H1 (cell line): ENCODE results near the gene RNF215. TPM values are rescaled to one million over a fixed set of nuclear protein-coding genes. Genes with fewer than 3 reads are reported as not detected.

Experiments
- CTCF ChIA-PET: fragments of 300-600 bp; sonication (Branson Sonifier 250); formaldehyde crosslinking; loops from one replicate; lab custom pipeline; 2021; ENCODE audit not compliant: partially characterized antibody; lab: Charles Lee
- POLR2A ChIA-PET: fragments of 300-600 bp; sonication (Branson Sonifier 250); formaldehyde crosslinking; loops from one replicate; lab custom pipeline; 2021; ENCODE audit warnings: inconsistent platforms; ENCODE audit not compliant: partially characterized antibody; lab: Charles Lee
- DNase-seq, 2 experiments: peaks; one replicate each; pipeline versions ENCODE4 v3.0.0 to v3.0.0-alpha.2; 2010 to 2022; ENCODE audit warnings: low spot score in 2 of 2, low read depth in 1 of 2, mixed read lengths in 1 of 2
- FAIRE-seq: peaks from 2 replicates; lab custom pipeline; 2011; peaks lifted over from hg19 to GRCh38; lab: Jason Lieb, UNC
- H2AFZ ChIP-seq: 2 replicates; pipeline ENCODE4 v1.8.1; 2012; ENCODE audit warnings: low read length, inconsistent platforms
- H2AK5ac ChIP-seq: 2 replicates; pipeline ENCODE4 v1.6.1; 2013; ENCODE audit warnings: low read depth, low read length
- H2BK120ac ChIP-seq: replicated peaks from 2 replicates; pipeline ENCODE3; 2013; ENCODE audit warnings: low read depth, low read length, inconsistent platforms
- H2BK12ac ChIP-seq: 2 replicates; pipeline ENCODE4 v1.6.1; 2013; ENCODE audit warnings: low read depth, low read length
- H2BK15ac ChIP-seq: 2 replicates; pipeline ENCODE4 v1.6.1; 2013; ENCODE audit warnings: low read length
- H2BK20ac ChIP-seq: 2 replicates; pipeline ENCODE4 v1.6.1; 2013; ENCODE audit warnings: low read length
- H2BK5ac ChIP-seq: 2 replicates; pipeline ENCODE4 v1.6.1; 2013; ENCODE audit warnings: low read depth, low read length
- H3K14ac ChIP-seq: 2 replicates; pipeline ENCODE4 v1.6.1; 2013; ENCODE audit warnings: inconsistent platforms; ENCODE audit not compliant: insufficient read length
- H3K18ac ChIP-seq: 2 replicates; pipeline ENCODE4 v1.6.1; 2013; ENCODE audit warnings: low read length; ENCODE audit errors: extremely low read depth
- H3K23ac ChIP-seq: 2 replicates; pipeline ENCODE4 v1.6.1; 2013; ENCODE audit warnings: inconsistent platforms; ENCODE audit not compliant: insufficient read length
- H3K23me2 ChIP-seq: 2 replicates; pipeline ENCODE4 v1.6.1; 2013; ENCODE audit warnings: low read depth, low read length
- H3K27ac ChIP-seq: 2 replicates; pipeline ENCODE4 v1.6.1; 2011; ENCODE audit warnings: low read depth, low read length, inconsistent platforms
- H3K27me3 ChIP-seq, 4 experiments: replicated peaks in 1 of 4; 1 replicate in 1 of 4; 2 replicates in 3 of 4; pipeline versions ENCODE4 v1.6.1 to v1.8.1; 2011 to 2013; ENCODE audit warnings: low read length in 3 of 4, mild to moderate bottlenecking in 3 of 4, inconsistent platforms in 2 of 4, mixed read lengths in 2 of 4, moderate library complexity in 1 of 4; ENCODE audit not compliant: control insufficient read depth in 3 of 4, insufficient read depth in 3 of 4; ENCODE audit errors: extremely low read depth in 1 of 4
- H3K36me3 ChIP-seq, 4 experiments: 2 replicates each; pipeline versions ENCODE4 v1.6.1 to v1.8.1; 2011 to 2013; ENCODE audit warnings: mild to moderate bottlenecking in 4 of 4, low read length in 3 of 4, moderate library complexity in 2 of 4, control low read depth in 1 of 4, inconsistent platforms in 1 of 4; ENCODE audit not compliant: insufficient read depth in 4 of 4, control insufficient read depth in 2 of 4
- H3K4ac ChIP-seq: replicated peaks from 2 replicates; pipeline ENCODE3; 2013; ENCODE audit warnings: low read length, low read depth, mixed read lengths, inconsistent platforms; ENCODE audit not compliant: insufficient read length
- H3K4me1 ChIP-seq, 4 experiments: replicated peaks in 1 of 4; 1 replicate in 1 of 4; 2 replicates in 3 of 4; pipeline versions ENCODE4 v1.6.1 to v1.8.1; 2011 to 2013; ENCODE audit warnings: low read length in 3 of 4, inconsistent platforms in 2 of 4, mixed read lengths in 1 of 4; ENCODE audit not compliant: insufficient read depth in 4 of 4, control insufficient read depth in 3 of 4
- H3K4me2 ChIP-seq, 2 experiments: 2 replicates each; pipeline versions ENCODE4 v1.6.1 to v1.8.1; 2011 to 2013; ENCODE audit warnings: low read depth in 2 of 2, low read length in 2 of 2, control low read depth in 1 of 2, inconsistent platforms in 1 of 2, mild to moderate bottlenecking in 1 of 2; ENCODE audit not compliant: insufficient read depth in 1 of 2
- H3K4me3 ChIP-seq, 4 experiments: fragments of 200-600, 300-600 bp in 1 of 4; sonication (generic), shearing (Covaris generic), sonication (Bioruptor Twin) in 1 of 4; 2 replicates each; pipeline versions ENCODE4 v1.5.1 to v1.8.1; 2011 to 2016; ENCODE audit warnings: low read length in 4 of 4, low read depth in 3 of 4, control low read depth in 2 of 4, inconsistent platforms in 2 of 4, mild to moderate bottlenecking in 2 of 4, mixed read lengths in 1 of 4, moderate library complexity in 1 of 4; ENCODE audit not compliant: insufficient read depth in 2 of 4; ENCODE audit errors: extremely low read depth in 1 of 4
- H3K56ac ChIP-seq: replicated peaks from 2 replicates; pipeline ENCODE3; 2013; ENCODE audit warnings: low read depth, mild to moderate bottlenecking, mixed read lengths, low read length, inconsistent platforms; ENCODE audit not compliant: insufficient read length
- H3K79me1 ChIP-seq: 2 replicates; pipeline ENCODE4 v1.6.1; 2013; ENCODE audit warnings: low read depth, low read length, control low read depth
- H3K79me2 ChIP-seq, 2 experiments: 2 replicates each; pipeline versions ENCODE4 v1.6.1 to v1.8.1; 2012 to 2013; ENCODE audit warnings: low read length in 2 of 2, mild to moderate bottlenecking in 2 of 2, inconsistent platforms in 1 of 2; ENCODE audit not compliant: insufficient read depth in 2 of 2, control insufficient read depth in 1 of 2
- H3K9ac ChIP-seq, 4 experiments: replicated peaks in 1 of 4; 1 replicate in 1 of 4; 2 replicates in 3 of 4; pipeline versions ENCODE4 v1.6.1 to v1.8.1; 2011 to 2013; ENCODE audit warnings: low read depth in 3 of 4, low read length in 3 of 4, control low read depth in 2 of 4, mild to moderate bottlenecking in 2 of 4, moderate library complexity in 2 of 4, inconsistent platforms in 1 of 4; ENCODE audit errors: extremely low read depth in 1 of 4
- H3K9me3 ChIP-seq, 2 experiments: 2 replicates each; pipeline versions ENCODE4 v1.6.1 to v1.8.1; 2012 to 2013; ENCODE audit warnings: mild to moderate bottlenecking in 2 of 2, moderate library complexity in 2 of 2, control low read depth in 1 of 2, inconsistent platforms in 1 of 2, low read depth in 1 of 2, low read length in 1 of 2, mixed read lengths in 1 of 2; ENCODE audit not compliant: insufficient read depth in 2 of 2
- H4K20me1 ChIP-seq, 2 experiments: replicated peaks in 1 of 2; 2 replicates each; pipeline versions ENCODE3 to v1.8.1; 2011 to 2013; ENCODE audit warnings: inconsistent platforms in 2 of 2, low read length in 2 of 2, mild to moderate bottlenecking in 1 of 2; ENCODE audit not compliant: insufficient read depth in 2 of 2, control insufficient read depth in 1 of 2
- H4K5ac ChIP-seq: 2 replicates; pipeline ENCODE4 v1.6.1; 2013; ENCODE audit warnings: low read length, low read depth, mixed read lengths, inconsistent platforms; ENCODE audit not compliant: insufficient read length
- H4K8ac ChIP-seq: 2 replicates; pipeline ENCODE4 v1.8.0; 2013; ENCODE audit warnings: mild to moderate bottlenecking, moderate library complexity, low read length, inconsistent platforms; ENCODE audit not compliant: insufficient read depth; ENCODE audit errors: extremely low read depth
- H4K91ac ChIP-seq: replicated peaks from 2 replicates; pipeline ENCODE3; 2013; ENCODE audit warnings: low read length, mixed read lengths, inconsistent platforms; ENCODE audit not compliant: insufficient read length
- HDAC2 ChIP-seq, 2 experiments: fragments of 300-600 bp in 1 of 2; sonication (generic) in 1 of 2; IDR thresholded peaks; 2 replicates each; pipeline ENCODE4 v1.6.1; 2011 to 2012; ENCODE audit warnings: low read depth in 2 of 2, low read length in 2 of 2, mild to moderate bottlenecking in 2 of 2, moderate library complexity in 2 of 2, borderline replicate concordance in 1 of 2, inconsistent platforms in 1 of 2
- POLR2AphosphoS5 ChIP-seq: IDR thresholded peaks from 2 replicates; pipeline ENCODE4 v1.6.1; 2011; ENCODE audit warnings: low read depth, low read length
- SAP30 ChIP-seq: fragments of 300-600 bp; sonication (generic); IDR thresholded peaks from 2 replicates; pipeline ENCODE4 v1.7.1; 2012; ENCODE audit warnings: low read length, moderate library complexity, mild to moderate bottlenecking, inconsistent platforms; ENCODE audit not compliant: insufficient read depth, insufficient replicate concordance
- WGBS, 2 experiments: shearing (Covaris generic) in 1 of 2; methylation state at CpG; one replicate each; pipeline versions ENCODE4 v1.1.6 to v1.1.7; 2013 to 2015; ENCODE audit warnings: low lambda C conversion rate in 2 of 2, mixed read lengths in 2 of 2, inconsistent platforms in 1 of 2, low coverage in 1 of 2, missing lambda C conversion rate in 1 of 2; ENCODE audit not compliant: insufficient replicate concordance in 2 of 2, insufficient coverage in 1 of 2, insufficient read length in 1 of 2; ENCODE audit errors: extremely low coverage in 1 of 2, missing lambda C conversion rate in 1 of 2; 5-methylcytosine and 5-hydroxymethylcytosine counted together
- polyA plus RNA-seq, 7 experiments: library from polyadenylated mRNA; depleted of rRNA in 3 of 7; stranded (reverse) in 5 of 7; unstranded in 2 of 7; fragments of >200 nt in 5 of 7; fragments of 200-250 nt in 2 of 7; gene quantifications; 1 replicate in 5 of 7; 2 replicates in 1 of 7; 4 replicates in 1 of 7; pipeline versions ENCODE4 v1.2.1 to v1.2.3, GENCODE V29; 2011 to 2013; ENCODE audit warnings: missing spikeins in 2 of 7, mixed read lengths in 2 of 7
- total RNA-seq: library from RNA; stranded (reverse); fragmentation: NEBNext Ultra II Directional; extraction: Animal tissue kit (Norgen Biotek cat#: 25700); gene quantifications from 2 replicates; pipeline ENCODE4 v1.2.1, GENCODE V29; 2021

The RNF215 gene
- total and polyA plus RNA-seq, 2 of the 8 experiments (the other 6 are each of a cell fraction or from before 2014, with no cell fraction given), result 13.1 to 19.0 TPM

DNA sequence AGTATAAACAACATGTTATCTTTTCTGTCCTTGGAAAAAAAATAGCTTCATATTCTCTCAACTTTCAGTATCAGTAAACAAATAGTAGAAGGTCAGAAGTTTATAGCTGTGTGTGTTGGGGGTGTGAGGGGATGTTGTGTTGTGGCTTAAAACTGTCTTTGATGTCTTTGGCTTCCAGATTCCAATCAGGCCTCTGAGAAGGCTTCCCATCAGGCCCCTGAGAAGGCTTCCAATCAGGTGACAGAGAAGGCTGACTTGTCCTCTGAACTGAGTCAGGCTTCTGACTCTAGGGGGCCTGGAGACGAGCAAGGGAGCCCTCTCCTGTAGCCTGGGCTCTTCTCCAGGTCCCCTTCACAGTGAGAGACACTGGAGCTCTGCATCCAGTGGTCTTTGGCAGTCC is 47.6 kb upstream of the RNF215 start:
- no peaks in the 10 kb centered on the region for H3K36me3 ChIP-seq
- H3K27ac ChIP-seq, result no peak overlapping the region
- no peak for DNase-seq
- H3K79me2 ChIP-seq, result no peaks in the 10 kb centered on the region
- H4K5ac ChIP-seq, result no peak overlapping the region
- H2BK20ac ChIP-seq, result no peak overlapping the region; the same call in 1 of the 2 replicates
- WGBS, 2 experiments, result 75% methylated on average over 1 of the region's 1 CpG; no CpG with 5 or more reads in 1 of the 2 experiments
- no peak overlapping the region for H3K4me3 ChIP-seq
- no peak overlapping the region for H3K23ac ChIP-seq
- H4K8ac ChIP-seq, result no peak overlapping the region
- H3K14ac ChIP-seq, result no peak overlapping the region
- H4K91ac ChIP-seq, result no peak overlapping the region
- no peaks in the 10 kb centered on the region; the same call in 1 of the 2 replicates for H3K23me2 ChIP-seq
- no peak overlapping the region for H3K4ac ChIP-seq
- no peaks in the 10 kb centered on the region; the same call in 1 of the 2 replicates for H3K79me1 ChIP-seq
- CTCF ChIA-PET, result interaction anchor here (0.6 to 3.6 kb wide), 2 partner anchors 11 to 179 kb away, joined by 3 to 25 read pairs; no protein-coding TSS in a partner anchor
- H2AFZ ChIP-seq, result no peak overlapping the region
- H2AK5ac ChIP-seq, result no peak overlapping the region
- H3K9ac ChIP-seq, result no peak overlapping the region
- POLR2A ChIA-PET, result interaction anchor here (0.8 to 1.3 kb wide), 3 partner anchors 8 to 11 kb away, joined by 3 to 4 read pairs (median 3); no protein-coding TSS in a partner anchor
- H2BK12ac ChIP-seq, result no peak overlapping the region
- no peak for TF ChIP-seq SAP30
- TF ChIP-seq HDAC2 (IDR thresholded peaks at IDR 0.05; ENCODE audit: borderline replicate concordance in 1 of 2, low read depth in 2 of 2, low read length in 2 of 2), result no peak
- TF ChIP-seq POLR2AphosphoS5, result no peak
- no peak overlapping the region for H2BK5ac ChIP-seq
- H3K9me3 ChIP-seq, result peaks cover 0 to 6% of the 10 kb centered on the region in 2 experiments; a peak in 1 of 4 replicates
- H3K56ac ChIP-seq, result no peak overlapping the region
- H3K4me2 ChIP-seq, result no peak overlapping the region
- H2BK15ac ChIP-seq, result no peak overlapping the region
- peaks cover 0 to 2% of the 10 kb centered on the region in 2 experiments for H4K20me1 ChIP-seq
- 0 out of 2 replicates have a peak overlapping the region, but pooled peaks have one; percentile 16 for H3K18ac ChIP-seq
- H2BK120ac ChIP-seq, result no peak overlapping the region
- FAIRE-seq, result no peak
- peaks cover 0 to 6% (median 1%) of the 10 kb centered on the region in 4 experiments; a peak in 3 of 7 replicates for H3K4me1 ChIP-seq
- H3K27me3 ChIP-seq, result no peaks in the 10 kb centered on the region
